Mesenchymal stem cell (in vitro differentiated cells and primary cell): Measurements from ENCODE around the gene ZC3H12A.

Experiments used
- DNase-seq: peaks from one replicate; pipeline ENCODE4 v3.0.0-alpha.2; 2013
- H2AFZ ChIP-seq: one replicate; pipeline ENCODE4 v1.6.1; 2013; ENCODE audit warnings: low read depth, mild to moderate bottlenecking, control low read depth, inconsistent platforms, low read length, moderate library complexity
- H2AK5ac ChIP-seq: 2 replicates; pipeline ENCODE4 v1.6.1; 2013; ENCODE audit warnings: low read length, moderate library complexity, mild to moderate bottlenecking, inconsistent platforms; ENCODE audit not compliant: severe bottlenecking
- H2BK120ac ChIP-seq: one replicate; pipeline ENCODE4 v1.6.1; 2013; ENCODE audit warnings: low read depth, mild to moderate bottlenecking, inconsistent platforms, low read length, moderate library complexity
- H2BK12ac ChIP-seq, 2 experiments: one replicate each; pipeline ENCODE4 v1.6.1; 2013; ENCODE audit warnings: inconsistent platforms in 2 of 2, low read length in 2 of 2, mild to moderate bottlenecking in 2 of 2, moderate library complexity in 2 of 2, control low read depth in 1 of 2
- H2BK15ac ChIP-seq: one replicate; pipeline ENCODE4 v1.6.1; 2013; ENCODE audit warnings: mild to moderate bottlenecking, low read depth, inconsistent platforms; ENCODE audit not compliant: poor library complexity, severe bottlenecking
- H2BK5ac ChIP-seq: 2 replicates; pipeline ENCODE4 v1.6.1; 2013; ENCODE audit warnings: low read depth, mild to moderate bottlenecking, low read length, control low read depth, inconsistent platforms; ENCODE audit not compliant: poor library complexity, severe bottlenecking
- H3K14ac ChIP-seq, 2 experiments: one replicate each; pipeline ENCODE4 v1.6.1; 2013; ENCODE audit warnings: inconsistent platforms in 2 of 2, low read length in 2 of 2, control low read depth in 1 of 2, mild to moderate bottlenecking in 1 of 2, moderate library complexity in 1 of 2
- H3K18ac ChIP-seq, 2 experiments: one replicate each; pipeline ENCODE4 v1.6.1; 2013; ENCODE audit warnings: inconsistent platforms in 2 of 2, low read length in 2 of 2, control low read depth in 1 of 2, low read depth in 1 of 2, mild to moderate bottlenecking in 1 of 2
- H3K23ac ChIP-seq, 2 experiments: one replicate each; pipeline ENCODE4 v1.6.1; 2013; ENCODE audit warnings: inconsistent platforms in 2 of 2, low read length in 2 of 2, mild to moderate bottlenecking in 2 of 2, moderate library complexity in 2 of 2, control low read depth in 1 of 2
- H3K27ac ChIP-seq: 2 replicates; pipeline ENCODE4 v1.5.1; 2013; ENCODE audit warnings: mild to moderate bottlenecking, moderate library complexity, low read length, control low read depth, inconsistent platforms; ENCODE audit not compliant: poor library complexity, severe bottlenecking
- H3K27me3 ChIP-seq, 2 experiments: 2 replicates each; pipeline versions ENCODE4 v1.6.1 to v1.7.0; 2013; ENCODE audit warnings: low read length in 2 of 2, mild to moderate bottlenecking in 2 of 2, moderate library complexity in 2 of 2, control low read depth in 1 of 2, inconsistent platforms in 1 of 2; ENCODE audit not compliant: control insufficient read depth in 1 of 2, insufficient read depth in 1 of 2
- H3K36me3 ChIP-seq, 2 experiments: 2 replicates each; pipeline versions ENCODE4 v1.6.1 to v1.7.0; 2013; ENCODE audit warnings: low read length in 2 of 2, control low read depth in 1 of 2, inconsistent platforms in 1 of 2, low read depth in 1 of 2, mild to moderate bottlenecking in 1 of 2; ENCODE audit not compliant: insufficient read depth in 2 of 2, control insufficient read depth in 1 of 2
- H3K4ac ChIP-seq, 2 experiments: one replicate each; pipeline ENCODE4 v1.6.1; 2013; ENCODE audit warnings: inconsistent platforms in 2 of 2, low read length in 2 of 2, mild to moderate bottlenecking in 2 of 2, moderate library complexity in 2 of 2, control low read depth in 1 of 2, low read depth in 1 of 2
- H3K4me1 ChIP-seq: 2 replicates; pipeline ENCODE4 v1.6.1; 2013; ENCODE audit warnings: low read depth, low read length, control low read depth; ENCODE audit not compliant: control insufficient read depth, insufficient read depth
- H3K4me2 ChIP-seq: 2 replicates; pipeline ENCODE4 v1.6.1; 2013; ENCODE audit warnings: low read length, mild to moderate bottlenecking, inconsistent platforms; ENCODE audit not compliant: poor library complexity, severe bottlenecking
- H3K4me3 ChIP-seq, 2 experiments: 2 replicates each; pipeline versions ENCODE4 v1.5.1 to v1.7.0; 2013; ENCODE audit warnings: low read length in 2 of 2, mild to moderate bottlenecking in 2 of 2, control low read depth in 1 of 2, low read depth in 1 of 2; ENCODE audit not compliant: insufficient read depth in 1 of 2
- H3K79me1 ChIP-seq: replicated peaks from 2 replicates; pipeline ENCODE4 v1.6.1; 2013; ENCODE audit warnings: mild to moderate bottlenecking, control low read depth, low read length, inconsistent platforms; ENCODE audit not compliant: poor library complexity, severe bottlenecking
- H3K9ac ChIP-seq: 2 replicates; pipeline ENCODE4 v1.7.0; 2013; ENCODE audit warnings: mild to moderate bottlenecking, low read length, moderate library complexity
- H3K9me3 ChIP-seq: 2 replicates; pipeline ENCODE4 v1.7.0; 2013; ENCODE audit warnings: mild to moderate bottlenecking, low read length; ENCODE audit not compliant: control insufficient read depth
- H4K8ac ChIP-seq: one replicate; pipeline ENCODE4 v1.6.1; 2013; ENCODE audit warnings: inconsistent platforms, mild to moderate bottlenecking, low read length, moderate library complexity
- H4K91ac ChIP-seq: one replicate; pipeline ENCODE4 v1.6.1; 2013; ENCODE audit warnings: mild to moderate bottlenecking, low read length, inconsistent platforms
- WGBS: methylation state at CpG from one replicate; pipeline ENCODE4 v1.1.7; 2013; ENCODE audit warnings: mixed read lengths; 5-methylcytosine and 5-hydroxymethylcytosine counted together

Gene ZC3H12A

GRCh38 chr1:37481289-37482003 lies 7.1 kb downstream of the ZC3H12A start:
- Histone ChIP-seq H3K79me1 (peaks cover 30% of the 10 kb centered on the region), H3K18ac (no peak overlapping the region), H3K4me3 (no peak overlapping the region), H3K27me3 (no peaks in the 10 kb centered on the region), H3K14ac (no peak overlapping the region), H2BK12ac (peak overlapping the region in 1 of 2 experiments; percentile 11), H4K8ac (no peak overlapping the region), H4K91ac (no peak overlapping the region), H2AFZ (no peak overlapping the region), H3K4me1 (peaks cover 49% of the 10 kb centered on the region), H3K9me3 (no peaks in the 10 kb centered on the region), H3K27ac (no peak overlapping the region), H2BK5ac (no peak overlapping the region), H2AK5ac (no peak overlapping the region), H3K9ac (no peak overlapping the region), H3K4ac (no peak overlapping the region), H2BK120ac (no peak overlapping the region), H3K23ac (no peak overlapping the region), H2BK15ac (peak overlapping the region; percentile 19), H3K4me2 (no peak overlapping the region), H3K36me3 (peaks cover 68 to 78% of the 10 kb centered on the region in 2 experiments)
- no peak for DNase-seq
- 95% methylated on average over 26 of the region's 26 CpGs for WGBS

- Histone ChIP-seq H3K4me2 (no peak overlapping the region), H3K9me3 (no peaks in the 10 kb centered on the region), H3K18ac (no peak overlapping the region), H2BK12ac (no peak overlapping the region), H4K91ac (no peak overlapping the region), H3K27ac (no peak overlapping the region), H3K4me1 (peaks cover 49% of the 10 kb centered on the region), H3K27me3 (no peaks in the 10 kb centered on the region), H2AK5ac (no peak overlapping the region), H3K9ac (no peak overlapping the region), H2AFZ (no peak overlapping the region), H3K14ac (no peak overlapping the region), H2BK15ac (peak overlapping the region; percentile 19), H2BK120ac (no peak overlapping the region), H2BK5ac (no peak overlapping the region), H3K36me3 (peaks cover 68 to 80% of the 10 kb centered on the region in 2 experiments), H3K23ac (no peak overlapping the region), H3K79me1 (peaks cover 32% of the 10 kb centered on the region), H3K4me3 (no peak overlapping the region), H4K8ac (no peak overlapping the region), H3K4ac (no peak overlapping the region)
- DNase-seq, result no peak
- WGBS, result 95% methylated on average over 18 of the region's 18 CpGs
These were observed 7.8 kb downstream of the ZC3H12A start for GRCh38 chr1:37482004-37482785.

- H2AK5ac ChIP-seq, result no peak overlapping the region
- H2BK120ac ChIP-seq, result no peak overlapping the region
- H3K27me3 ChIP-seq, result no peaks in the 10 kb centered on the region
- H2BK15ac ChIP-seq, result peak overlapping the region; percentile 40
- H3K36me3 ChIP-seq, result peaks cover 65 to 77% of the 10 kb centered on the region in 2 experiments
- H3K79me1 ChIP-seq, result peaks cover 34% of the 10 kb centered on the region
- H3K4ac ChIP-seq, result no peak overlapping the region
- H3K18ac ChIP-seq, result no peak overlapping the region
- no peak overlapping the region for H3K9ac ChIP-seq
- no peak overlapping the region for H3K23ac ChIP-seq
- H3K14ac ChIP-seq, result no peak overlapping the region
- H3K4me3 ChIP-seq, result peak overlapping the region in 1 of 2 experiments; percentile 7
- H4K91ac ChIP-seq, result no peak overlapping the region
- no peaks in the 10 kb centered on the region for H3K9me3 ChIP-seq
- H3K4me2 ChIP-seq, result no peak overlapping the region
- no peak overlapping the region for H2BK5ac ChIP-seq
- H4K8ac ChIP-seq, result no peak overlapping the region
- H3K27ac ChIP-seq, result no peak overlapping the region
- 96% methylated on average over 29 of the region's 29 CpGs for WGBS
- no peak overlapping the region for H2BK12ac ChIP-seq
- DNase-seq, result no peak
- no peak overlapping the region for H2AFZ ChIP-seq
- peaks cover 43% of the 10 kb centered on the region for H3K4me1 ChIP-seq
These were observed 8.7 kb downstream of the ZC3H12A start for GRCh38 chr1:37482796-37483744.
